Activated CD8-positive, alpha-beta memory T cell treated with anti-CD3 and anti-CD28 coated beads for 24 hours (primary cell): ENCODE measurements around the gene TEAD1.

Experiments used
- DNase-seq: peaks from one replicate; pipeline ENCODE4 v3.0.0-alpha.2; 2020

The TEAD1 gene

GRCh38 chr11:12845739-12846358, 171.6 kb downstream of the TEAD1 start:
- no peak for DNase-seq

DNA sequence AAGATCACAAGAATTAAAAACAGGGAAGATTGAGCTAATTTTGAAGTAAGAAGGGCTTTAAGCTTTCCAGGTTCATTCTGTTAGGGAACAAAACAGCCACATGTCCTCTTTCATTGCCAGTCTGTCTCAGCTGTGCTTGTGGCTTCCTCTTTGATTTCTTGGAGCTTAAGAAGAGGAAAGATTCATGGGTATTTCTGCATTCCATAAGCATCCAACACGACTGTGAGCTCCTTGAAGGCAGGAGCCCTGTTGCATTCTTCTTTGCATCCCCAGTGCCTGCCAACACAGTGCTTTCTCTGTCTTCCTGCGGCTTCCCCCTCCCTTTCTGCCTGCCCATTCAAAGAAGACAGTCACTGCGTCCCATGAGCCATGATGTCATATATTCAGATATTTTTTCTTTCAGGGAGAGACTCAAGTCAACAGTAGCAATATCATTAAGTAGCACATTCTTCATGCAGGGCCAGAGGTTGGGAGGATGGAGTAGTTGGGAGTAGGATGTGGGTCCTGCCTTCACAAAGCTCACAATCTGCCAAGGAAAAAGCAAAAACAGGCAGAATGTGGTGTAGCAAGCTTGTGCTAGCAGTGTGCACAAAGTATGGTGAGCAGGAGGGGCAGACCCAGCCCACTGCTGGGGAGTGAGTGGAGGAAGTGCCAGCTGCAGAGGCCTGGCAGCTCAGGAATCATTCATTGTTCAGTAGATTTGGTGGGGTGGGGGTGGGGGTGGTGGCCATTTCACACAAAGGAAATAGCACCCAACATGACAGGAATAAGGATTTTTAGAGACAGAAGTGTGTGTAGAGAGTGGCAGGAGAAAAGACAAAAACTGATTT, 172.8 kb downstream of the TEAD1 start:
- DNase-seq, result no peak

DNA sequence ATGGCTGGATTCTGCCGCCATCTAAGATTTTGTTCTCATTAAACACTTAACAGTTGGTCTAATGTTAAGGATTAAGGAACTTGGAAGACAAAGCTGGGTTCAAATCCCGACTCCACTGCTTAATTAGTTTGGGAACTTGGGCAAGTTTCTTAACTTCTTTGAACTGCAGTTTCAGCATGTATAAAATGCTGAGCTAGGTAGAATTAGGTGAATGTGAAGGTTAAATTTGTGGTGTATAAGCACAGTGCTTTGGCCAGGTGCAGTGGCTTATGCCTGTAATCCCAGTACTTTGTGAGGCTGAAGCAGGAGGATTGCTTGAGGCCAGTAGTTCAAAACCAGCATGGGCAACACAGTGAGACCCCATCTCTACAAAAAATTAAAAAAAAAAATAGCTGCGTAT, 174.2 kb downstream of the TEAD1 start:
- DNase-seq, result no peak

DNA sequence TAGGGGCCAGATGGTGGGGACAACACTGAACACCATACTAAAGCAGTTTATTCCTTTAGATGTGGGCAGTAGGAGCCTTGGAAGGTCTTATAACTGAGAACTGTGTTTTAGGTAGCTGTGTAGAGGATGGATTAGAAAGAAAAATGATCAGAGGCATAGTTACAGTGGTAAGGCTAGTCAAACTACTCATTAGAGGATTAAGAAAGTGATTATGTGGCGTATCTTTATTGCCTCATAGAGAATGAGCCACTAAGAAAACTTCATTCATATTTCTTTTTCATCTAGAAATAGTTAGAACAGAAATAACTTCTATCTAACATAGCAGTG, 179.1 kb downstream of the TEAD1 start:
- no peak for DNase-seq

DNA sequence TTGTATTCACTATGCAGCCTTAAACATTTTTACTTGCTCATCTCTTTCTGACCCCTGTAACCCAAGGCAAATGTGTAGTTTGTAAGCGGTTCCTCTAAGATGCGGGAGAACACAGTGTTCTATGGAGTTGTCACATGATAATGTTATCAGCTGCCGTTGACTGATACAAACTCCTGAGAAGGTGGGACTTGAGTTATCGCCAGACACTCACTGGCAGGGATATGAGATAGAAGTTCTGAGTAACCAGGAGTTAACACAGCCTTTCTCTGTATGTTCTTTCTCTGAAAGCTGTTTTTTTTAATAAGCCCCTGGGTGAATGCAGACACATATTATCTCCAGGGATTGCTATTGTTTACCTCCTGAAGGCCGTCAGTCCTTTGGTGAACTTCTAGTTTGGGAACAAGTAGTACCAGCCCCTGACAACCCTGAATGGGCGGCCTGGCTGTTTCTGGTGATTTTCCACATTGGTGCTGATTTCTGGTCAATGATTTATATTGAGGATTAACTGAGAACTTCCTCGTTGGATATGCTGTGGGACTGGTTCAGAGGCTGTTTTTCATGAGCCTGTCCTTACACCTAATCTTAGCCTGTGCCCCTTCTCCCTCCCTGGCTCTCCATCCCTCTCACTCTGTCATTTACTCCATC, 179.6 kb downstream of the TEAD1 start:
- no peak for DNase-seq

GRCh38 chr11:12854297-12854661, 180.1 kb downstream of the TEAD1 start:
- DNase-seq, result no peak

- DNase-seq, result no peak
Observed at GRCh38 chr11:12854829-12855228, 180.6 kb downstream of the TEAD1 start.

DNA sequence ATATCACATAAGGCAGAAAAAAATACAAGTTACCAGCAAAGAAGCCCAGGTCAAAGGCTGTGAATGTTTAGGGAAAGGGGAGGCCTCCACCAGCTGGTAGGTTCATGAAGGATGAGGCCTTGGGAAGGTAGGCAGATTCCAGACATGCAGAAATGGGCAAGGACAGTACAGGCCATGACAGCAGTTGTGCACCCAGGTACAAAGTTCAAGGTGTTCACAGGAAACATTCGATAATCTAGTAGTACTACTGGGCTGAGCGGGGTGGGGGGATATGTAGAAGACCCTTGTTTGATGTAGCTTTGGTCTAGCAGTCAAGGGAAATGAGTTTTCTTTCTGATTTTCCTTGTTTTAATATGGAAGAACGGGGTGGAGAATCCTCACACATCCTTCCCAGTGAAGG, 182.1 kb downstream of the TEAD1 start:
- DNase-seq, result no peak

GRCh38 chr11:12857572-12857971, 183.4 kb downstream of the TEAD1 start:
- DNase-seq, result no peak

- DNase-seq, result no peak
Observed at GRCh38 chr11:12859872-12860657, 185.8 kb downstream of the TEAD1 start.

GRCh38 chr11:12860827-12861226, 186.6 kb downstream of the TEAD1 start:
- DNase-seq, result no peak

DNA sequence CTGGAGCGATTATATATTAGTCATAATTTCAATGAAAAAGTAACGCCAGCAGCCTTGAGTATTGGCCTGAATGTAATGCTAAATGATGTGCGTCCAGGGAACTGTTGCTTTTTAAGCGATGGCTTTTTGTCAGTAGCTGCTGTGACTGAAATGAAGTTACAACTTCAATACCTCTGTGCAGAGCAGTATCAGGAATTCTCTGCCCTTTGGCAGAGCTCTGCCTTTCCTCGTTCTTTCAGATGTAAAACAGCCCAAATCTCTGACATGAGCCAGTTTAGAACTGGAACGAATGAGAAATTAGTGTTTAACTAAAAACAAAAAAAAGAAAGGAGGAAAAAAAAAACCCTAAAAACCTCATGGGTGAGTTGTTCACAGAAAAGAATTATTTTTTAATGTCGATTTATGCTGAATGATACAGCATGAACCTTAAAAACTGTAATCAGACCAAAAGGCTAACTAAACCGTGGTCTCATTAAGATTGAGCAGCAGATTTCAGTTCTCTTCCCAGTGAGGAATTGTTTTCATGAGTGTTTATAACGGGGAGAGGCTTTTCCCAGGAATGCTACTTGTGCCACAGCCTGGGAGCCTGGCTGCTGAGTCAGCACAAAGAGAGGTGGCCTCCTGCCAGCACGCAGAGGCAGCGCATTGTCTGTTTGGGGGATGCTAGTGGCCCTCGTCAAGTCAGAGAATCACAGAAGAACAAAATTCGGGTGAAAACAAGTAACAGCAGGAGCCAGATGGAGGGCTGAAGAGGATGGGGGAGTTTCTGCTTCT, 188.7 kb downstream of the TEAD1 start:
- DNase-seq, result no peak

GRCh38 chr11:12863605-12864121, 189.4 kb downstream of the TEAD1 start:
- DNase-seq, result no peak

DNA sequence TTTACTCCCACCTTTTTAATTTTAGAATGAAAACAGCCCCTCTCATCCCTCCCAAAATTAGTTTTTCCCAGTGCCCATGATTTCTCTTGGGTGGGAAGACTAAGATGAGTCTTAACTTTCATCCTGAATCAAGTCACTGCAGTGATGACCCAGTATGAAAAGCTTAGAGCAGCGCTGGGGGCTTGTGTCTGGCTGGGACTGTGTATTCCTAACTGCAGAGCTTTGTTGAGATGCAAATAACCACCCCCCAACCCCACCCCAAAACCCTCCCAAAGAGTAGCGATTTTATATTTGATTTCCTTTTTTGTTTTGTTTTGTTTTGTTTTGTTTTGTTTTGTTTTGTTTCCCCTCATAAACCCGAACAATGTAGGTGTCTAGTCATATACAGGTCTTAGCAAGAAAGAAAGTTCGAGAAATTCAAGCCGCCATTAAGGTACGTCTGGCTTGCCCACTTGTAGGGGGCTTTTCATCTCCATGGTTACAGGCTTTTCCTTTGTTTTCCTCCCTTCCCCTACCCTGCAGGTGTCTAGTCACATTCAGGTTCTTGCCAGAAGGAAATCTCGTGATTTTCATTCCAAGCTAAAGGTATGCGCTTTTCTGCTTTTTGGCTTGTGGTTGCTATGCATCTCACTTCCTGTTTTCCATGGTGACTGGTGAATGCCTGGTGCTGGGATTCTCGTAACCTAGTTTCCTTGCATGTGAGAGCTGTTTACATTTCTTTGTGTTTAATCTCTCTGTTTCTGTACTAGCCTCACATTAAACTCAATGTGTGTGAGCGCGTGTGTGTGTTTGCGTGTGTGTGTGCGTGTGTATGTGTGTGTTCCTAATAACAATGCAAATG, 190.3 kb downstream of the TEAD1 start:
- no peak for DNase-seq

- DNase-seq, result no peak
Observed at GRCh38 chr11:12865863-12866595, 191.8 kb downstream of the TEAD1 start.

- DNase-seq, result no peak
Observed at GRCh38 chr11:12867531-12867930, 193.3 kb downstream of the TEAD1 start.

GRCh38 chr11:12868315-12869073, 194.3 kb downstream of the TEAD1 start:
- DNase-seq, result no peak

GRCh38 chr11:12871241-12871640, 197.0 kb downstream of the TEAD1 start:
- no peak for DNase-seq

DNA sequence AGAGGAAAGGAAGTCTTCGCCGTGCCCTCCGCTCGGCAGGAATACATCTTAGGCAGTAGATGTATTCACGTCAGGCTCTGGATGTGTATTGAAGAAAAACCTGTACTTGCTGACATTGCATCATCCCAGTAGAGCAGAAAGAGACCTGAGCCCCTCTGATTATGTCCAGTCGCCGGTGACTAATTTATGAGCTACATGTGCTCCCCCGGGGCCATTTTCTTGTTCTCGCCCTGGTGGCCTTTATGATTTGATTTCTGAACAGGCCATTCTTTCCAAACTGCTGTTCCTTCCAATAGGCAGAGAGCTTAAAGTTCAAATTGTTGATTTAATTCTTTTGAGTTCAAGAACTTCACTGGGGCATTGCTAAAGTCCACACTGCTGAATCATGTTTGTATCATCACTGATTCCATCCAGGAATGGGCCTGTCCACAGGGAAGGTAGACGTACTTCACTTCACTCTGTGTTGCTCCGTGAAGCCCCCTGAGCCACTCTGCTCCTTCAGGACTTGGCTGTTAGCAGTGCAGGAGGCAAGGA, 197.6 kb downstream of the TEAD1 start:
- no peak for DNase-seq

DNA sequence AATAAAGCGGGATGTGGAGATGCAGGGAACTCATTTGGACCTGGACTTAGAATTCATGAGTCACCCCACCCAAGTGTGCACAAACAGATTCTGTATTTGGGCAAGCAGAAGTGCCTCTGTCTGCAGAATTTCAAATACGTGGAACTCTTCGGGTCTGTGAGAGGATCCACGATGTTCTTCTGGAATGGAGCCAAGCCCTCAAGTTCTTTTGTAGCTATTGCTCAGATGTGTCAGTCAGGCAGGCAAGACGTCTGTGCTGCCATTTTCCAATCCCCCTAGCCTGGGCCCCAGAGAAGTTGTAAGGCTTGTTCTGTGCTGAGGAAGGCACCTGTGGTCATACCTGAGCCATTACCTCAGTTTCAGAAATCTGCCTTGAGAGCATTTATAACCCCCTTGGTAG, 202.1 kb downstream of the TEAD1 start:
- no peak for DNase-seq
